Gastroesophageal sphincter (tissue), 3 donors: ENCODE data around the gene MYO18B.

Experiments used
- EP300 ChIP-seq: sonication (generic); formaldehyde crosslinking; IDR thresholded peaks from one replicate; pipeline ENCODE4 v1.6.1; 2017; ENCODE audit warnings: antibody characterized with exemption, mild to moderate bottlenecking
- POLR2A ChIP-seq, 2 donors: fragments of 450-650 bp; IDR thresholded peaks; one replicate each; pipeline ENCODE4 v1.6.1; 2017; ENCODE audit warnings: antibody characterized with exemption in 2 of 2, mild to moderate bottlenecking in 2 of 2, moderate library complexity in 1 of 2
- POLR2AphosphoS5 ChIP-seq: sonication (generic); formaldehyde crosslinking; IDR thresholded peaks from one replicate; pipeline ENCODE4 v1.6.1; 2017; ENCODE audit warnings: antibody characterized with exemption
- TF ChIP-seq, protein P1 (sequence below), 4 experiments: fragments of 200-600 bp in 2 of 4; fragments of 450-650 bp in 2 of 4; sonication (generic) in 1 of 4; IDR thresholded peaks; one replicate each; pipeline ENCODE4 v1.5.1; 2017 to 2019; ENCODE audit warnings: antibody characterized with exemption in 4 of 4, mild to moderate bottlenecking in 2 of 4, moderate library complexity in 2 of 4

DNA sequence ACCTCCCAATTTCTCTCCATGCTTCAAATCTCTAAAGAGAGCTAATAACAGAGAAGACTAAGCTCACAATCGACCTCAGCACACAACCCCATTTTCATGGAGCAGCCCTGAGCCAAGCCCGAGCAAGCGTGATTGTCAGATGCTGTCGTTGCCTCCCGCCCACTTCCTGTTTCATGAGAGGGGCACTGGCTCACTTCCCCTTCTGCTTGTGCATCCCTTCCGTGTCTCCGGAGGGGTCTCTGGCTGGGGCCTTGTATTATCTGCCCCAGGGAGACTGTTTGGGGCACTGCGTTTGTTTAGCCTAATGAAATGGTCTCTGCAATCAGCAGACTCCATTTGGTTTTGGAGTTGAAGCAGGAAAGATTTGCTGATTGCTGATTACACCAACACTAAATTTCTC is 246.0 kb downstream of the MYO18B start:
- TF ChIP-seq POLR2AphosphoS5 (no peak), EP300 (no peak), POLR2A (IDR thresholded peaks at IDR 0.05) (no peak)
- TF ChIP-seq, protein P1, sequence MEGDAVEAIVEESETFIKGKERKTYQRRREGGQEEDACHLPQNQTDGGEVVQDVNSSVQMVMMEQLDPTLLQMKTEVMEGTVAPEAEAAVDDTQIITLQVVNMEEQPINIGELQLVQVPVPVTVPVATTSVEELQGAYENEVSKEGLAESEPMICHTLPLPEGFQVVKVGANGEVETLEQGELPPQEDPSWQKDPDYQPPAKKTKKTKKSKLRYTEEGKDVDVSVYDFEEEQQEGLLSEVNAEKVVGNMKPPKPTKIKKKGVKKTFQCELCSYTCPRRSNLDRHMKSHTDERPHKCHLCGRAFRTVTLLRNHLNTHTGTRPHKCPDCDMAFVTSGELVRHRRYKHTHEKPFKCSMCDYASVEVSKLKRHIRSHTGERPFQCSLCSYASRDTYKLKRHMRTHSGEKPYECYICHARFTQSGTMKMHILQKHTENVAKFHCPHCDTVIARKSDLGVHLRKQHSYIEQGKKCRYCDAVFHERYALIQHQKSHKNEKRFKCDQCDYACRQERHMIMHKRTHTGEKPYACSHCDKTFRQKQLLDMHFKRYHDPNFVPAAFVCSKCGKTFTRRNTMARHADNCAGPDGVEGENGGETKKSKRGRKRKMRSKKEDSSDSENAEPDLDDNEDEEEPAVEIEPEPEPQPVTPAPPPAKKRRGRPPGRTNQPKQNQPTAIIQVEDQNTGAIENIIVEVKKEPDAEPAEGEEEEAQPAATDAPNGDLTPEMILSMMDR (IDR thresholded peaks at IDR 0.05), result no peak
